Ureter (tissue), 1 donor: ENCODE measurements around the gene ZDBF2. TPM values are rescaled to one million over a fixed set of nuclear protein-coding genes. Genes with fewer than 3 reads are reported as not detected.
"Not testable (repeated sequence)": the region's sequence is repeated elsewhere in the genome, so short reads cannot be mapped to it uniquely, and the experiment has no call there.

Experiments
- DNase-seq: peaks from one replicate; pipeline ENCODE4 v3.0.0-alpha.2; 2020; ENCODE audit warnings: low spot score
- total RNA-seq: library from RNA; stranded (reverse); gene quantifications from one replicate; pipeline ENCODE4 v1.2.4, GENCODE V29; 2023
- donor health status: DM: yes; HTN: yes; CAD: no.

The ZDBF2 gene
- total RNA-seq, 1 donor from 2014 or later, result 13.0 TPM

- no peak for DNase-seq
Observed at GRCh38 chr2:206259376-206260187, 14.9 kb upstream of the ZDBF2 start.

- no peak for DNase-seq
Observed at GRCh38 chr2:206260188-206261012, 14.1 kb upstream of the ZDBF2 start.

- no peak for DNase-seq
Observed at GRCh38 chr2:206263959-206264603, 10.4 kb upstream of the ZDBF2 start.

GRCh38 chr2:206266130-206267125, 8.0 kb upstream of the ZDBF2 start:
- DNase-seq, result no peak

- DNase-seq, result no peak
Observed at GRCh38 chr2:206267567-206267966, 6.9 kb upstream of the ZDBF2 start.

- no peak for DNase-seq
Observed at GRCh38 chr2:206271065-206271464, 3.4 kb upstream of the ZDBF2 start.

- DNase-seq, result no peak
Observed at GRCh38 chr2:206273905-206274304, 558 bp upstream of the ZDBF2 start.

- no peak for DNase-seq
Observed at GRCh38 chr2:206275312-206276055, 1.0 kb downstream of the ZDBF2 start.

- no peak for DNase-seq
Observed at GRCh38 chr2:206276169-206276942, 1.9 kb downstream of the ZDBF2 start.

GRCh38 chr2:206277503-206277902, 3.0 kb downstream of the ZDBF2 start:
- DNase-seq, result no peak

GRCh38 chr2:206282746-206283145, 8.3 kb downstream of the ZDBF2 start:
- no peak for DNase-seq

- no peak for DNase-seq
Observed at GRCh38 chr2:206287197-206287596, 12.7 kb downstream of the ZDBF2 start.

GRCh38 chr2:206289391-206289790, 14.9 kb downstream of the ZDBF2 start:
- DNase-seq, result no peak

GRCh38 chr2:206296128-206296527, 21.7 kb downstream of the ZDBF2 start:
- no peak for DNase-seq

GRCh38 chr2:206299608-206300007, 25.1 kb downstream of the ZDBF2 start:
- DNase-seq, result not testable (repeated sequence)

GRCh38 chr2:206305523-206306245, 31.2 kb downstream of the ZDBF2 start:
- no peak for DNase-seq

- DNase-seq, result no peak
Observed at GRCh38 chr2:206311026-206311425, 36.6 kb downstream of the ZDBF2 start.

- DNase-seq, result no peak
Observed at GRCh38 chr2:206316141-206316540, 41.7 kb downstream of the ZDBF2 start.

GRCh38 chr2:206323033-206323432, 48.6 kb downstream of the ZDBF2 start:
- no peak for DNase-seq
